C4-2B (cell line): ENCODE measurements around the gene WDR59.
A peak's percentile ranks its signal among the peaks of the same experiment; 100 is the strongest.
"Not testable (repeated sequence)": the region's sequence is repeated elsewhere in the genome, so short reads cannot be mapped to it uniquely, and the experiment has no call there.

ENCODE experiments used
- H3K27ac ChIP-seq: fragments of 450-650 bp; 2 replicates; pipeline ENCODE4 v1.5.1; 2017
- CTCF ChIP-seq: fragments of 450-650 bp; conservative IDR thresholded peaks from 2 replicates; pipeline ENCODE4 v1.5.1; 2017; ENCODE audit warnings: mild to moderate bottlenecking
- ZFX ChIP-seq: fragments of 450-650 bp; IDR thresholded peaks from 2 replicates; pipeline ENCODE4 v1.6.1; 2017

Gene WDR59

GRCh38 chr16:75017670-75018525 lies 33.0 kb upstream of the WDR59 start:
- TF ChIP-seq CTCF, result no peak
- TF ChIP-seq ZFX, result no peak
- H3K27ac ChIP-seq, result no peak overlapping the region

GRCh38 chr16:75016451-75017081 lies 31.6 kb upstream of the WDR59 start:
- peak overlapping the region; percentile 2; the same call in 1 of the 2 replicates for H3K27ac ChIP-seq

- no peak for TF ChIP-seq ZFX
- no peak for TF ChIP-seq CTCF
- H3K27ac ChIP-seq, result no peak overlapping the region
Observed at GRCh38 chr16:75014318-75014717, 29.4 kb upstream of the WDR59 start.

GRCh38 chr16:75013123-75013522 lies 28.2 kb upstream of the WDR59 start:
- H3K27ac ChIP-seq, result not testable (repeated sequence)

- no peak for TF ChIP-seq CTCF
- H3K27ac ChIP-seq, result no peak overlapping the region
Observed at GRCh38 chr16:75012380-75013081, 27.6 kb upstream of the WDR59 start.

GRCh38 chr16:75011634-75012307 lies 26.8 kb upstream of the WDR59 start:
- no peak overlapping the region for H3K27ac ChIP-seq
- no peak for TF ChIP-seq CTCF
- no peak for TF ChIP-seq ZFX

- TF ChIP-seq CTCF (no peak), ZFX (no peak)
- no peak overlapping the region for H3K27ac ChIP-seq
Observed at GRCh38 chr16:75010427-75010826, 25.5 kb upstream of the WDR59 start.

- H3K27ac ChIP-seq, result no peak overlapping the region
- no peak for TF ChIP-seq ZFX
- no peak for TF ChIP-seq CTCF
Observed at GRCh38 chr16:75007443-75007842, 22.5 kb upstream of the WDR59 start.
